CD14-positive monocyte (primary cell): ENCODE results near the gene SMARCC1. TPM values are rescaled to one million over a fixed set of nuclear protein-coding genes. Genes with fewer than 3 reads are reported as not detected.

Experiments used
- DNase-seq, 3 donors: peaks; one replicate each; pipeline ENCODE4 v3.0.0-alpha.2; 2011 to 2022
- H2AFZ ChIP-seq: 2 replicates; pipeline ENCODE4 v1.6.0; 2012; ENCODE audit warnings: mild to moderate bottlenecking, low read depth, low read length, inconsistent platforms; ENCODE audit not compliant: insufficient read depth, poor library complexity, severe bottlenecking
- H3K27ac ChIP-seq, 2 donors: 1 replicate in 1 of 2; 2 replicates in 1 of 2; pipeline ENCODE4 v1.5.1; 2012 to 2013; ENCODE audit warnings: low read length in 2 of 2, control low read depth in 1 of 2, inconsistent platforms in 1 of 2, low read depth in 1 of 2, mild to moderate bottlenecking in 1 of 2
- H3K27me3 ChIP-seq, 2 donors: one replicate each; pipeline versions ENCODE4 v1.6.0 to v1.6.1; 2011 to 2013; ENCODE audit warnings: low read length in 2 of 2; ENCODE audit not compliant: control insufficient read depth in 2 of 2, insufficient read depth in 2 of 2
- H3K36me3 ChIP-seq, 2 donors: replicated peaks in 1 of 2; 1 replicate in 1 of 2; 2 replicates in 1 of 2; pipeline versions ENCODE4 v1.5.1 to v1.6.1; 2012 to 2013; ENCODE audit warnings: low read length in 2 of 2, control low read depth in 1 of 2, inconsistent platforms in 1 of 2, mild to moderate bottlenecking in 1 of 2; ENCODE audit not compliant: insufficient read depth in 2 of 2, control insufficient read depth in 1 of 2
- H3K4me1 ChIP-seq, 2 donors: 1 replicate in 1 of 2; 2 replicates in 1 of 2; pipeline versions ENCODE4 v1.5.1 to v1.6.1; 2012 to 2013; ENCODE audit warnings: low read length in 2 of 2, control low read depth in 1 of 2, inconsistent platforms in 1 of 2, mild to moderate bottlenecking in 1 of 2, moderate library complexity in 1 of 2; ENCODE audit not compliant: insufficient read depth in 2 of 2, control insufficient read depth in 1 of 2
- H3K4me2 ChIP-seq: replicated peaks from 2 replicates; pipeline ENCODE3; 2012; ENCODE audit warnings: low read length, moderate library complexity, mild to moderate bottlenecking; ENCODE audit not compliant: poor library complexity, severe bottlenecking; ENCODE audit errors: extremely low read depth
- H3K4me3 ChIP-seq, 3 experiments: fragments of 200-600 bp in 1 of 3; sonication (generic) in 1 of 3; replicated peaks in 1 of 3; 1 replicate in 2 of 3; 2 replicates in 1 of 3; pipeline ENCODE4 v1.5.1; 2011 to 2013; ENCODE audit warnings: low read length in 3 of 3, mild to moderate bottlenecking in 3 of 3, control low read depth in 2 of 3, low read depth in 2 of 3, inconsistent platforms in 1 of 3, moderate library complexity in 1 of 3
- H3K79me2 ChIP-seq: 2 replicates; pipeline ENCODE4 v1.6.0; 2012; ENCODE audit warnings: mild to moderate bottlenecking, control low read depth, inconsistent platforms, low read length, moderate library complexity; ENCODE audit not compliant: insufficient read depth
- H3K9ac ChIP-seq: 2 replicates; pipeline ENCODE4 v1.6.0; 2017; ENCODE audit warnings: low read length, mild to moderate bottlenecking; ENCODE audit not compliant: insufficient read depth, poor library complexity, severe bottlenecking
- H3K9me3 ChIP-seq, 2 donors: replicated peaks in 1 of 2; 1 replicate in 1 of 2; 2 replicates in 1 of 2; pipeline versions ENCODE4 v1.5.1 to v1.6.1; 2012 to 2013; ENCODE audit warnings: low read length in 2 of 2, control low read depth in 1 of 2; ENCODE audit not compliant: control insufficient read depth in 1 of 2, insufficient read depth in 1 of 2
- H4K20me1 ChIP-seq: 2 replicates; pipeline ENCODE4 v1.6.0; 2012; ENCODE audit warnings: mild to moderate bottlenecking, low read length, control low read depth, moderate library complexity; ENCODE audit not compliant: insufficient read depth
- H3K27ac Mint-ChIP-seq, 7 donors: one replicate each; pipeline ENCODE4 v1.8.0; 2020; ENCODE audit warnings: mild to moderate bottlenecking in 7 of 7, mixed read lengths in 7 of 7, moderate library complexity in 6 of 7, inconsistent platforms in 2 of 7
- H3K27me3 Mint-ChIP-seq, 3 donors: one replicate each; pipeline ENCODE4 v1.8.0; 2021 to 2022; ENCODE audit warnings: low read depth in 3 of 3, mild to moderate bottlenecking in 3 of 3, mixed read lengths in 3 of 3, moderate library complexity in 3 of 3, inconsistent platforms in 1 of 3
- H3K36me3 Mint-ChIP-seq, 2 donors: one replicate each; pipeline ENCODE4 v1.8.0; 2020; ENCODE audit warnings: mixed read lengths in 2 of 2, inconsistent platforms in 1 of 2, mild to moderate bottlenecking in 1 of 2
- H3K4me1 Mint-ChIP-seq: one replicate; pipeline ENCODE4 v1.8.0; 2020; ENCODE audit warnings: mild to moderate bottlenecking, mixed read lengths
- H3K4me3 Mint-ChIP-seq, 2 donors: one replicate each; pipeline ENCODE4 v1.8.0; 2020; ENCODE audit warnings: mild to moderate bottlenecking in 2 of 2, mixed read lengths in 2 of 2, moderate library complexity in 1 of 2
- H3K9me3 Mint-ChIP-seq, 7 donors: one replicate each; pipeline ENCODE4 v1.8.0; 2020 to 2022; ENCODE audit warnings: mixed read lengths in 7 of 7, mild to moderate bottlenecking in 6 of 7, moderate library complexity in 6 of 7, inconsistent platforms in 2 of 7
- WGBS: methylation state at CpG from one replicate; pipeline ENCODE4 v1.1.5; 2013; ENCODE audit warnings: missing lambda C conversion rate; ENCODE audit not compliant: insufficient coverage; 5-methylcytosine and 5-hydroxymethylcytosine counted together
- intact Hi-C, 2 donors: fragments of 100-400 bp; cut with micrococcal nuclease; formaldehyde crosslinking; loops; one replicate each; pipeline versions ENCODE4 v1.15.0 to v1.15.1; 2023
- polyA plus RNA-seq, 3 donors: library from polyadenylated mRNA; depleted of rRNA in 1 of 3; unstranded in 2 of 3; stranded (reverse) in 1 of 3; fragments of 300-500 nt in 2 of 3; fragments of >200 nt in 1 of 3; fragmentation: Illumina TruSeq in 2 of 3; gene quantifications; 1 replicate in 2 of 3; 2 replicates in 1 of 3; pipeline ENCODE4 v1.2.3, GENCODE V29; 2012 to 2021
- TF ChIP-seq, protein P1 (sequence below): fragments of 200-600 bp; IDR thresholded peaks from one replicate; pipeline ENCODE4 v1.8.0; 2022; ENCODE audit warnings: antibody characterized with exemption, mild to moderate bottlenecking

Gene SMARCC1
- polyA plus RNA-seq, 3 donors = 8.8 to 33.5 (median 20.5) TPM

DNA sequence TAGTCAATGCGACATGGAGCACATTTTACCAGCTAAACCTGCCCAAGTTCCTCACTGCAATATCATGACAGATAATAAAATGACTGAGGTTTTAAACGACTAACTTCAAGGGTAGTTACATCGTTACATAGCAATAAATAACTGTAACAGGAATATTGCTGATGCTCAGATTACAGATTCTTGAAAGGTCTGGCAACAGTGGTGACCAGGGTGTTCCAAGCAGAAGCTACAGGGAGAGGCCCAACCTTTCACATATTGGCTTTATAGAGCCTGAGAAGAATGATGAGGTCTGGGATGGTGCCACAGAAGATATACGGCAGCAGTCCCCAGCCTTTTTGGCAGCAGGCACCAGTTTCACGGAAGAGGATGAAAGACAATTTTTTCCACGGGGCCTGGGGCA lies 151.9 kb downstream of the SMARCC1 start:
- Histone ChIP-seq H3K27ac (peak overlapping the region in 1 of 2 donors; percentile 33), H3K4me3 (no peak overlapping the region)

DNA sequence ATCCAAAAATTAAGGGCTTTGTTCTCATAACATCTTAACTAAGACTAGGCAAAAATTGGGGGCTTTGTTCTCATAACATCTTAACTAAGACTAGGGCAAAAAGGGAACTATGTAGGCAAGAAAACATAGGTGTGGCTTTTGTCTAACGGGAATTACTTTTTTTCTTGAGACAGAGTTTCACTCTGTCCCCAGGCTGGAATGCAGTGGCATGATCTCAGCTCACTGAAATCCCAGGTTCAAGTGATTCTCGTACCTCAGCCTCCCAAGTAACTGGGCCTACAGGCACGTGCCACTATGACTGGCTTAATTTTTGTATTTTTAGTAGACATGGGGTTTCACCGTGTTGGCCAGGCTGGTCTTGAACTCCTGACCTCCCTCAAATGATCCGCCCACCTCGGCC lies 153.3 kb downstream of the SMARCC1 start:
- peaks cover 47 to 92% of the 10 kb centered on the region in 2 donors for H3K36me3 ChIP-seq
- H3K4me1 ChIP-seq = no peaks in the 10 kb centered on the region
- H4K20me1 ChIP-seq = no peaks in the 10 kb centered on the region
- intact Hi-C loops = no loop called here
- no peak for DNase-seq
- no peak overlapping the region for H3K4me2 ChIP-seq
- no peaks in the 10 kb centered on the region for H3K27me3 ChIP-seq
- TF ChIP-seq, protein P1, sequence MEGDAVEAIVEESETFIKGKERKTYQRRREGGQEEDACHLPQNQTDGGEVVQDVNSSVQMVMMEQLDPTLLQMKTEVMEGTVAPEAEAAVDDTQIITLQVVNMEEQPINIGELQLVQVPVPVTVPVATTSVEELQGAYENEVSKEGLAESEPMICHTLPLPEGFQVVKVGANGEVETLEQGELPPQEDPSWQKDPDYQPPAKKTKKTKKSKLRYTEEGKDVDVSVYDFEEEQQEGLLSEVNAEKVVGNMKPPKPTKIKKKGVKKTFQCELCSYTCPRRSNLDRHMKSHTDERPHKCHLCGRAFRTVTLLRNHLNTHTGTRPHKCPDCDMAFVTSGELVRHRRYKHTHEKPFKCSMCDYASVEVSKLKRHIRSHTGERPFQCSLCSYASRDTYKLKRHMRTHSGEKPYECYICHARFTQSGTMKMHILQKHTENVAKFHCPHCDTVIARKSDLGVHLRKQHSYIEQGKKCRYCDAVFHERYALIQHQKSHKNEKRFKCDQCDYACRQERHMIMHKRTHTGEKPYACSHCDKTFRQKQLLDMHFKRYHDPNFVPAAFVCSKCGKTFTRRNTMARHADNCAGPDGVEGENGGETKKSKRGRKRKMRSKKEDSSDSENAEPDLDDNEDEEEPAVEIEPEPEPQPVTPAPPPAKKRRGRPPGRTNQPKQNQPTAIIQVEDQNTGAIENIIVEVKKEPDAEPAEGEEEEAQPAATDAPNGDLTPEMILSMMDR = no peak
- no peak overlapping the region for H3K27ac ChIP-seq
- H3K36me3 Mint-ChIP-seq = peaks cover 66 to 88% of the 10 kb centered on the region in 2 donors
- no peak overlapping the region for H2AFZ ChIP-seq
- no peak overlapping the region for H3K4me3 Mint-ChIP-seq
- no peak overlapping the region for H3K4me3 ChIP-seq
- no peaks in the 10 kb centered on the region for H3K27me3 Mint-ChIP-seq
- no CpG with 5 or more reads among the region's 6 CpGs for whole genome bisulfite sequencing
- H3K9me3 Mint-ChIP-seq = no peaks in the 10 kb centered on the region
- peak overlapping the region in 2 of 7 donors; percentile 4 to 41 for H3K27ac Mint-ChIP-seq
- no peaks in the 10 kb centered on the region for H3K4me1 Mint-ChIP-seq
- H3K9me3 ChIP-seq = no peaks in the 10 kb centered on the region
- no peak overlapping the region for H3K9ac ChIP-seq
- no peaks in the 10 kb centered on the region for H3K79me2 ChIP-seq

More for the DNA sequence above, 151.9 kb downstream of the SMARCC1 start:
- Mint-ChIP-seq H3K36me3 (peaks cover 65 to 85% of the 10 kb centered on the region in 2 donors), H3K9me3 (no peaks in the 10 kb centered on the region), H3K27ac (peak overlapping the region in 1 of 7 donors; percentile 48), H3K27me3 (no peaks in the 10 kb centered on the region), H3K4me3 (no peak overlapping the region), H3K4me1 (peaks cover 6% of the 10 kb centered on the region)
- H3K36me3 ChIP-seq = peaks cover 50 to 91% of the 10 kb centered on the region in 2 donors
- intact Hi-C loops = no loop called here
- H3K27me3 ChIP-seq = no peaks in the 10 kb centered on the region
- H2AFZ ChIP-seq = no peak overlapping the region
- no peak overlapping the region for H3K4me2 ChIP-seq
- WGBS = no CpG with 5 or more reads among the region's 6 CpGs
- no peaks in the 10 kb centered on the region for H3K79me2 ChIP-seq
- H3K9me3 ChIP-seq = no peaks in the 10 kb centered on the region
- peaks cover 3 to 7% of the 10 kb centered on the region in 2 donors for H3K4me1 ChIP-seq
- no peak overlapping the region for H3K9ac ChIP-seq
- H4K20me1 ChIP-seq = no peaks in the 10 kb centered on the region
- TF ChIP-seq, protein P1 = no peak
- DNase-seq = no peak
